Upper lobe of right lung (tissue), 1 donor: Measurements from ENCODE around the gene KDM5B. TPM values are rescaled to one million over a fixed set of nuclear protein-coding genes. Genes with fewer than 3 reads are reported as not detected.
"Not testable (repeated sequence)": the region's sequence is repeated elsewhere in the genome, so short reads cannot be mapped to it uniquely, and the experiment has no call there.

Experiments used
- ATAC-seq: fragments of 200-7000 bp; cut with Tn5 transposase; one replicate; pipeline ENCODE4 v1.9.1; 2020; ENCODE audit warnings: mild to moderate bottlenecking, moderate library complexity
- DNase-seq: peaks from one replicate; pipeline ENCODE4 v3.0.0-alpha.2; 2020
- H3K27ac ChIP-seq: fragments of 200-600 bp; one replicate; pipeline ENCODE4 v1.8.0; 2022
- H3K27me3 ChIP-seq: fragments of 200-600 bp; one replicate; pipeline ENCODE4 v1.8.0; 2022; ENCODE audit warnings: mild to moderate bottlenecking
- H3K36me3 ChIP-seq: fragments of 200-600 bp; one replicate; pipeline ENCODE4 v1.8.0; 2022
- H3K4me1 ChIP-seq: fragments of 200-600 bp; one replicate; pipeline ENCODE4 v1.8.0; 2022
- H3K4me3 ChIP-seq: fragments of 200-600 bp; one replicate; pipeline ENCODE4 v1.8.0; 2022; ENCODE audit warnings: mild to moderate bottlenecking
- H3K9me3 ChIP-seq: fragments of 200-600 bp; one replicate; pipeline ENCODE4 v1.8.0; 2022
- CTCF ChIP-seq: fragments of 200-600 bp; IDR thresholded peaks from one replicate; pipeline ENCODE4 v1.8.0; 2022; ENCODE audit warnings: antibody characterized with exemption
- intact Hi-C: fragments of 100-400 bp; cut with DNase I; formaldehyde crosslinking; loops from one replicate; pipeline ENCODE4 v1.11.0; 2022
- total RNA-seq: library from RNA; stranded (reverse); fragmentation: NEBNext Ultra II Directional; extraction: Animal tissue kit (Norgen Biotek cat#: 25700); gene quantifications from one replicate; pipeline ENCODE4 v1.2.1, GENCODE V29; 2021
- donor health status: DM: no; HTN: yes; CAD: no; lungs with severe emphysema.

The KDM5B gene
- total RNA-seq, 1 donor from 2014 or later = 57.3 TPM

DNA sequence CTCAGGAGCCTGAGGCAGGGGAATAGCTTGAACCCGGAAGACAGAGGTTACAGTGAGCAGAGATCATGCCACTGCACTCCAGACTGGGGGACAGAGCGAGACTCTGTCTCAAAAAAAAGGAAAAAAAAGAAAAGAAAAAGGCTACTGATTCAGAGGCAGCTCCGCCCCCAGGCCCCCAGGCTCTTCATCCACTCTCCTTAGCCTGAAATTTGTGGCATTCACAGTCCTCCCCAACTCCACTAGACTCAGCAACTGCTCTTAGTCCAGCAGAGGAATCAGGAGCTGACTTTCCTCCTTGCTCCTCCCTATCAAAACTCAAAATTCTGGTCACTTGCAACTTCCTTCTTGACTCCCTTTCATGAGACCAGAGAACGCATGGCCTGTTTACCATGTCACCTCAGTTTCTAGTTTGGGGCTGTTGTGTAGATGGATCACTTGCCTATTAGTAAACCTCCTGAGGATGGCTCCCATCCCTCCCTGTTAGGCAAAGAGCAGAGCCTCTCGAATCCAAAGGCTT lies 29.6 kb upstream of the KDM5B start:
- no peak overlapping the region for H3K27ac ChIP-seq
- no peaks in the 10 kb centered on the region for H3K9me3 ChIP-seq
- no peak for TF ChIP-seq CTCF
- H3K36me3 ChIP-seq = no peaks in the 10 kb centered on the region
- DNase-seq = no peak
- no peaks in the 10 kb centered on the region for H3K27me3 ChIP-seq
- intact Hi-C loops = no loop called here
- H3K4me3 ChIP-seq = no peak overlapping the region
- ATAC-seq = no peak
- H3K4me1 ChIP-seq = peaks cover 9% of the 10 kb centered on the region

DNA sequence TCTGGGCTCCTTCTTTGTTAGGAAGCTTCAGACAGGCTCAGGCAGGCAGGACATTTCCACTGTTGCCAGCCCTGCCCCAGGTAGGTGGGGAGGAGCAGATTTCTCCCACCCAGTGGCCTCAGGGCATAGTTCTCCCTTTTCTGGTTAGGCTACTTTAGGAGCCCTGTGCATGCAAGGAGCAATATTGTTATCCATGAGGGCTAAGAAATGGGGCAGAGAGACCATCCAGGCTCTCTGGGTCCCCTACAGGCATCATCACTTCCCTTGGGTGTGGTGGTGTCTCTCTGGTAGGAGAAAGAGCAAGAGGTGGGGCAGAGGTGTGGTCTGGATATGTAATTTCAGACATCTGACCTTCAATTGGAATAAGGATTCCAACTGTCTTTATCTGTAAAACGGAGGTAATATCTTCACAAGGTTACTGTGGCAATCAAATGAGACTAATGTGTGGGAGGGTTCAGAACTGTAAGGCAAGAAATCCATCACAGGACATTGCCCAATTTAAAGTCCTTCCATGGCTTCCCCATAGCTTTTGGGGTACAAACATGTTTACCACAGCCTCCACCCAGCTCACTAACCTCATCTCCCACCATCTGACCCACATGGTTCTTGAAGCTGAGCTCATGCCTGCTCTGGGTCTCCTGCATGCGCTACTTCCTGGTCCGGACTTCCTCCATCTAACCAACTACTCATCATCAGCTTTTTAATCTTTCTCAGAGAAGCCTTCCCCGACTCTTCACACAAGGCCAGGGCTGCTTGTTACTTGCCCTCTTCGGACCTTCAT lies 28.6 kb upstream of the KDM5B start:
- Histone ChIP-seq H3K27ac (no peak overlapping the region), H3K36me3 (no peaks in the 10 kb centered on the region), H3K9me3 (no peaks in the 10 kb centered on the region), H3K4me1 (peaks cover 9% of the 10 kb centered on the region), H3K27me3 (no peaks in the 10 kb centered on the region), H3K4me3 (no peak overlapping the region)
- no peak for TF ChIP-seq CTCF
- intact Hi-C loops = no loop called here
- DNase-seq (no peak), ATAC-seq (peak; percentile 95)

DNA sequence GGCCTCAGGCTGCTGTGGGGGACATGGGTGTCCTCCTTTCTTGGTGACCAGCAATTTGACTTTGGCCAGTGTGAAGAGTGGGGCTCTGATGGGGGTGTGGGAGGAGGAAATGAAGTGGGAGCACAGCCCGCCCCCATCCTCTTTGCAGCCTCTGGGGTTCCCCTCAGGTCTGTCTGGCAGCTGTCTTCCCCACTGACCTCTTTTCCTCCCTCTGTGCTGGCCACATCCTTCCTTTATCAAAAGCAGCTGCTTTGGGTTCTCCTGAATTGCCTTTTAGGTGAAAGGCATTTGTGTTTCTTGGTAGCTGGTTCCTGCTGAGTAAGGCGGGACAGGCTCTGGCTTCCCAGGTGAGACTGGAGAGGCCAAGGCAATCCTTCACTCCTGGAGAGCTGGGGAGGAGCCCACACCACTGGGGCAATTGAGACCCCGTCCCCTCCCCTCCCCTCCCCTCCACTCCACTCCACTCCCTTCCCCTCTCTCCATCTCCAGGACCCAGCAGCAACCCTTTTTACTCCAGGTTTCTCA lies 27.4 kb upstream of the KDM5B start:
- no peak for DNase-seq
- intact Hi-C loops = no loop called here

DNA sequence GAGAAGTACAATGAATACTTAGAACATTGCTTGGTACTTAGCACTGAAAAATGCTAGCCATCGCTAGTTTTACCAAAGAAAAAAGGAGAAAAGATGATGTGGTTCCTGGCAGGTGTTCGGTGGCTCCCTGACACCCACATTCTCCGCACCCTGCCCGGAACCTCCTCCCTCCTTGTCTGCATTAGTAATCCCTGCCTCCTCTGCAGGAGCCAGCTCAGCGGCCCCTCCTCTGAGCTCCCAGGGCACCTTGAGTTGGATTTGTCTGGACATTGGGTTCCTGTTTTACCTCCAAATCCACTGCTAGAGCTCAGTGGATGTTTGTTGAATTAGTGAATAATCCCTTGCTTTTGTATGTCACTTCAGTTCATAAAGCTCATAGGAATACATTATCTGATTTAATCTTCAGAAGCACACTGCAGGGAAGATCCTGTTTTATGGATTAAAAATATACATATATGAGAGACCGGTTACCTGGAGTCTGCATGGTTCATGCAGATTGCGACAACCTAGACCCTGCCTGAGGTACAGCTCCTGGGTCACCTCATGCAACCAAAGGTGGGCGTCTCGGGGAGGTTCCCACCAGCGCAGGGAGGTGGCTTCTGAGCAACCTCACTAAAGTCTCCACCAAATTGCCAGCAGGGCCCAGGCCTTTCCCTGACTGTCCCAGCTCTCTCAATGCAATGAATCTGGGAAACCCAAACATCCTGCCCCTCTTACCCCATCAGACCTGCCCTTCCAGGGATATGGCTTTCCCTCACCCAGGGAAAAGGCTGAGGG lies 26.7 kb upstream of the KDM5B start:
- DNase-seq (no peak), ATAC-seq (no peak)
- Histone ChIP-seq H3K9me3 (no peaks in the 10 kb centered on the region), H3K27me3 (no peaks in the 10 kb centered on the region), H3K27ac (no peak overlapping the region), H3K4me1 (peaks cover 9% of the 10 kb centered on the region), H3K36me3 (no peaks in the 10 kb centered on the region), H3K4me3 (no peak overlapping the region)
- TF ChIP-seq CTCF = no peak
- intact Hi-C loops = no loop called here

More for the DNA sequence above, 27.4 kb upstream of the KDM5B start:
- no peak overlapping the region for H3K4me3 ChIP-seq
- TF ChIP-seq CTCF = no peak
- H3K27me3 ChIP-seq = no peaks in the 10 kb centered on the region
- peaks cover 9% of the 10 kb centered on the region for H3K4me1 ChIP-seq
- no peak overlapping the region for H3K27ac ChIP-seq
- no peaks in the 10 kb centered on the region for H3K9me3 ChIP-seq
- peak; percentile 34 for ATAC-seq
- no peaks in the 10 kb centered on the region for H3K36me3 ChIP-seq

DNA sequence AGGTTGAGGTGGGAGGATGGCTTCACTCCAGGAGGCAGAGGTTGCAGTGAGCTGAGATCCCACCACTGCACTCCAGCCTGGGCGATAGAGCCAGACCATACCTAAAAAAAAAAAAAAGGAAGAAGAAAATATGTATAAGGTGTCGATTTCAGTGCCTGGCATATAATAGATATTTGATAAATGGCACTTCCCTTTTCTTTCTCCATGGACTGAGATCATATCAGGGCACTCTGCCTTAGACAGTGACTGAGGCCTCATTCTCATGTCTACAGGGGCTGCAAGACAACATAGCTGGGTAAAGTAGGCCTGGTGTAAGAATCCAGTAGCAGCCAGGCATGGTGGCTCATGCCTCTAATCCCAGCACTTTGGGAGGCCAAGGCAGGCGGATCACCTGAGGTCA lies 23.7 kb upstream of the KDM5B start:
- ATAC-seq (no peak), DNase-seq (no peak)
- no peaks in the 10 kb centered on the region for H3K27me3 ChIP-seq
- H3K36me3 ChIP-seq = no peaks in the 10 kb centered on the region
- H3K4me1 ChIP-seq = peaks cover 9% of the 10 kb centered on the region
- intact Hi-C loops = no loop called here
- H3K4me3 ChIP-seq = no peak overlapping the region
- TF ChIP-seq CTCF = no peak
- no peak overlapping the region for H3K27ac ChIP-seq
- no peaks in the 10 kb centered on the region for H3K9me3 ChIP-seq

DNA sequence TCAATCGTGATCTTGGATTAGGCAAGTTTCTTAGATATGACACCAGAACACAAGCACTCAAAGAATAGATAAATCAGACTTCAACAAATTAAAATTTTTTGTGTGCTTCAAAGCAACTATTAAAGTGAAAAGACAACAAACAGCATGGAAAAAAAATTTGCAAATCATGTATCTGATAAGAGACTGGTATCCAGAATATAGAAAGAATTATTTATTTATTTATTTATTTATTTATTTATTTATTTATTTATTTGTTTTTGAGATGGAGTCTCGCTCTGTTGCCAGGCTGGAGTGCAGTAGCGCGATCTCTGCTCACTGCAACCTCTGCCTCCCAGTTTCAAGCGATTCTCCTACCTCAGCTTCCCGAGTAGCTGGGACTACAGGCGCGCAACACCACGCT lies 21.0 kb upstream of the KDM5B start:
- DNase-seq, H3K4me3 ChIP-seq, ATAC-seq, H3K27ac ChIP-seq, H3K27me3 ChIP-seq, H3K9me3 ChIP-seq, H3K4me1 ChIP-seq, intact Hi-C loops, H3K36me3 ChIP-seq: not testable (repeated sequence)
